KOPT-K1 (cell line): ENCODE data around the gene ZBTB47.

Experiments used
- H3K27ac ChIP-seq: fragments of 200-600 bp; sonication (generic); 2 replicates; pipeline ENCODE4 v1.5.1; 2016; ENCODE audit warnings: antibody characterized with exemption, mild to moderate bottlenecking, low read depth, low read length; ENCODE audit not compliant: poor library complexity, severe bottlenecking
- H3K36me3 ChIP-seq: fragments of 200-600 bp; sonication (generic); 2 replicates; pipeline ENCODE4 v1.5.1; 2017; ENCODE audit warnings: antibody characterized with exemption, mild to moderate bottlenecking, low read length, moderate library complexity; ENCODE audit not compliant: insufficient read depth
- H3K9me3 ChIP-seq: fragments of 200-600 bp; sonication (generic); 2 replicates; pipeline ENCODE4 v1.5.1; 2017; ENCODE audit warnings: antibody characterized with exemption, low read length, mild to moderate bottlenecking; ENCODE audit not compliant: insufficient read depth, poor library complexity, severe bottlenecking

The ZBTB47 gene

GRCh38 chr3:42714171-42714852 is 60.8 kb downstream of the ZBTB47 start:
- no peaks in the 10 kb centered on the region for H3K36me3 ChIP-seq
- H3K9me3 ChIP-seq = no peaks in the 10 kb centered on the region
- no peak overlapping the region for H3K27ac ChIP-seq
